Measurements from ENCODE around the gene ESPNL.

Gene ESPNL

DNA sequence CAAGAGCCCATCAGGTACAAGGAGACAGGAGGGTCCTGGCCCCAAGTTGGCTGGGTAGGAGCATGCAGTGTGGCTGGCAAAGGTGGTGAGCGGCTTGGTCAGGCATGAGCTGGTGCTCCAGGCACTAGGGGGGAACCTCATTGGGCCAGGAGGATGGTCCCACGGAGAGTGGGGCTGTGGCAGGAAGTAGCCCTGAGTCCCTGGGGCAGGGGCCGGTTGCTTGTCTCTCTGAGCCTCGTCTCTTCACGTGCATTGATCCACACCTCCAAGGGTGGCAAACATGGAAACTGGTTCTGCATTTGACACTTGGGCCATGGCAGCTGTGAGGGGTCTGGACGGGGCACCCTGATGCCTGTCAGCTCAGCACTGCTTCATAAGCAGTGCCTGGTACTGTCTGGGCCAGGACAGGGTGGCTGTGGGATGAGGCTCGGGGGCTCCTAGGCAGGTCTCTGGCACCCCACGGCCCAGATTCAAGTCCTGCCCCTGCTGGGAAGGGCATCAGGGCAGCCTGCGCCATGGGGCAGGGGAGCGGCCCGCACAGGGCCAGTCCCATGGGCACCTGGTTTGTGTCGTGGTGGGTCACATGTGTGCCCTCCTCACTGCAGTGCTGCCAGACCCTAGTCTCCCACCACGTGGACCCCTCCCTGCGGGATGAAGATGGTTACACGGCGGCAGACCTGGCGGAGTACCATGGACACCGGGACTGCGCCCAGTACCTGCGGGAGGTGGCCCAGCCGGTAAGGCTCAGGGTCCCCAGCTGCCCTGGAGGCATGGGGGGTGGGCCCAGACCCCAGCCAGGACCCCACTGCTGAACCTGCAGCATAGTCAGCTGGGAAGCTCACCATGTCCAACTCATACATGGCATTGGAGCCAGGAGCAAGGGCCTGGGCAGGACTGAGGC is 16.4 kb downstream of the ESPNL start:
- Histone ChIP-seq H3K4me3 (no peak overlapping the region), H3K36me3 (no peaks in the 10 kb centered on the region), H3K4me1 (no peaks in the 10 kb centered on the region), H3K27ac (no peak overlapping the region), H3K9me3 (peaks cover 0 to 7% (median 0%) of the 10 kb centered on the region in 3 donors), H3K27me3 (peaks cover 0 to 50% of the 10 kb centered on the region in 2 donors)
- no peak for DNase-seq
- intact Hi-C loops (cut with DNase I; ENCODE audit: low total_unique reads): no loop called here
- TF ChIP-seq, protein P1, sequence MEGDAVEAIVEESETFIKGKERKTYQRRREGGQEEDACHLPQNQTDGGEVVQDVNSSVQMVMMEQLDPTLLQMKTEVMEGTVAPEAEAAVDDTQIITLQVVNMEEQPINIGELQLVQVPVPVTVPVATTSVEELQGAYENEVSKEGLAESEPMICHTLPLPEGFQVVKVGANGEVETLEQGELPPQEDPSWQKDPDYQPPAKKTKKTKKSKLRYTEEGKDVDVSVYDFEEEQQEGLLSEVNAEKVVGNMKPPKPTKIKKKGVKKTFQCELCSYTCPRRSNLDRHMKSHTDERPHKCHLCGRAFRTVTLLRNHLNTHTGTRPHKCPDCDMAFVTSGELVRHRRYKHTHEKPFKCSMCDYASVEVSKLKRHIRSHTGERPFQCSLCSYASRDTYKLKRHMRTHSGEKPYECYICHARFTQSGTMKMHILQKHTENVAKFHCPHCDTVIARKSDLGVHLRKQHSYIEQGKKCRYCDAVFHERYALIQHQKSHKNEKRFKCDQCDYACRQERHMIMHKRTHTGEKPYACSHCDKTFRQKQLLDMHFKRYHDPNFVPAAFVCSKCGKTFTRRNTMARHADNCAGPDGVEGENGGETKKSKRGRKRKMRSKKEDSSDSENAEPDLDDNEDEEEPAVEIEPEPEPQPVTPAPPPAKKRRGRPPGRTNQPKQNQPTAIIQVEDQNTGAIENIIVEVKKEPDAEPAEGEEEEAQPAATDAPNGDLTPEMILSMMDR (IDR thresholded peaks at IDR 0.05): no peak

DNA sequence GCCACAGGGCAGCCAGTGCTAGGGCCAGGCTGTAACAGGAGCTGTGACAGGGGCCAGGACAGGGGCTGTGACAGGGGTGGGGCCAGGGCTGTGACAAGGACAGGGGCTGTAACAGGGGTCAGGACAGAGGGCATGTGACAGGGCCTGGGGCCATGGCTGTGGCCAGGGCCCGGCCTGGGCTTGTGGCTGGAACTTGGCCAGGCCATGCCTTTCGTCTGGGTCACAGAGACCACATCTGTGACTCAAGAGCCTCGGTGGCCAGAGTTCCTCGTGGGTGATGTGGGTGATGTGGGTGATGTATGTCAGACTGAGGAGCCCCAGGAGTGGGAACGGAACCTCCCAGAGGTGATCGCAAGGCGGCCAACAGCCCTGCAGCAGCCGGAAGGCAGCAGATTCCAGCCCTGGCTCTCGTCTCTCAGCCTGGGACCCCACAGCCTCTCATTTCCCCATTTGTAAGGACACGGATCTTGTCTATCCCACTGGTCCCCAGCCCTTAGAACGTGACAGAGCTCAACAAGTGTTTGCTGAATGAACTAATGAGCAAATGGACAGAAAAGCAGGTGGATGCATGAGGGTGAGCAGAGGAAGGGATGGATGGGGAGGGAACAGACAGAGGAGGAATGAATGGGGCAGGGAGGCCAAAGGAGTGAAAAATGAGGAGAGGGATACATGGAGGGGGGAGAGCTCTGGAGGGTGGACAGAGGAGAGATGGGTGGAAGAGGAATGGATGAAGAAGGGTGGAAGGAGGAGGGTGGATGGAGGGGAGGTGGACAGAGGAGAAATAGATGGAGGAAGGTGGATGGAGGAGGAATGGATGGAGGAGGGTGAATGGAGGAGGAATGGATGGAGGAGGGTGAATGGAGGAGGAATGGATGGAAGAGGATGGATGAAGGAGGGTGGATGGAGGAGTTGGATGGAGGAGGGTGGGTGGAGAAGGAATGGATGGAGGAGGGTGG is 17.3 kb downstream of the ESPNL start:
- TF ChIP-seq, protein P1 (IDR thresholded peaks at IDR 0.05): no peak
- Histone ChIP-seq H3K27ac (no peak overlapping the region), H3K9me3 (peaks cover 0 to 4% (median 0%) of the 10 kb centered on the region in 3 donors), H3K27me3 (peaks cover 0 to 50% of the 10 kb centered on the region in 2 donors), H3K4me1 (no peaks in the 10 kb centered on the region), H3K36me3 (no peaks in the 10 kb centered on the region), H3K4me3 (no peak overlapping the region)
- no peak for DNase-seq
- intact Hi-C loops (cut with DNase I; ENCODE audit: low total_unique reads): no loop called here

DNA sequence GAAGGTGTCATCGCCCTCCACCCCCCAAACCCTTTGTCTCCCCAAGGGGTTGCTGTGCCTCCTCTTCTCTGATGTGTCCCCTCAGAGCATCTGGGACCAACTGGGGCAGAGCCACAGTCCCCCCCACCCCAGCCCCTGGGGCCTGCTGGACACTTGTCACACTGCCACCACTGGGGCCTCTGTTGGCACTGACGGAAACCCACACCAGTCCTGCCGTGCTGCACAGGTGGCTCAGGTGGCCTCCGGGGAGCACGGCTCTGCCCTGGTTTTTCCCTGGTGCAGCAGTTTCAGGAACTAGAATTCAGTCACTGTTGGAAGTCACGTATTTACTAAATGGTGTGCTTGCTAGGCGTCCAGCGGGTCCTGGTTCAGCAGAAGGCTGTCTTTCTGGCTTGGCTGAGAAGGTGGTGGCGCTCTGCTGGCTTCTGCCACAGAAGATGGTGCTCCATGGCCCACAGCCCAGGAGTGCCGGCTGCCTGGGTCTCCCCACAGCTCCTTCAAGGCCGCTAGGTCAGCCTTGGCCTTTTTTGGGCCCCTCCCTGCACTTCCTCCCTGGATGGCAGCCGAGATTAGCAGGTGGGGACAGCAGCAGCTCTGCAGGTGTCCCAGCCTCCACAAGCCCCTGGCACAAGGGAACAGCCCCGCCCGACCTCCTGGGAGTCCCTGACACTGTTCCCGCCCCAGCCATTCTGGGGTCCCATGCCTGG is 19.8 kb downstream of the ESPNL start:
- TF ChIP-seq, protein P1 (IDR thresholded peaks at IDR 0.05): no peak
- Histone ChIP-seq H3K4me1 (no peaks in the 10 kb centered on the region), H3K36me3 (no peaks in the 10 kb centered on the region), H3K27ac (no peak overlapping the region), H3K4me3 (no peak overlapping the region), H3K27me3 (peaks cover 0 to 39% of the 10 kb centered on the region in 2 donors), H3K9me3 (no peaks in the 10 kb centered on the region)
- no peak for DNase-seq
- intact Hi-C loops (cut with DNase I; ENCODE audit: low total_unique reads): no loop called here

DNA sequence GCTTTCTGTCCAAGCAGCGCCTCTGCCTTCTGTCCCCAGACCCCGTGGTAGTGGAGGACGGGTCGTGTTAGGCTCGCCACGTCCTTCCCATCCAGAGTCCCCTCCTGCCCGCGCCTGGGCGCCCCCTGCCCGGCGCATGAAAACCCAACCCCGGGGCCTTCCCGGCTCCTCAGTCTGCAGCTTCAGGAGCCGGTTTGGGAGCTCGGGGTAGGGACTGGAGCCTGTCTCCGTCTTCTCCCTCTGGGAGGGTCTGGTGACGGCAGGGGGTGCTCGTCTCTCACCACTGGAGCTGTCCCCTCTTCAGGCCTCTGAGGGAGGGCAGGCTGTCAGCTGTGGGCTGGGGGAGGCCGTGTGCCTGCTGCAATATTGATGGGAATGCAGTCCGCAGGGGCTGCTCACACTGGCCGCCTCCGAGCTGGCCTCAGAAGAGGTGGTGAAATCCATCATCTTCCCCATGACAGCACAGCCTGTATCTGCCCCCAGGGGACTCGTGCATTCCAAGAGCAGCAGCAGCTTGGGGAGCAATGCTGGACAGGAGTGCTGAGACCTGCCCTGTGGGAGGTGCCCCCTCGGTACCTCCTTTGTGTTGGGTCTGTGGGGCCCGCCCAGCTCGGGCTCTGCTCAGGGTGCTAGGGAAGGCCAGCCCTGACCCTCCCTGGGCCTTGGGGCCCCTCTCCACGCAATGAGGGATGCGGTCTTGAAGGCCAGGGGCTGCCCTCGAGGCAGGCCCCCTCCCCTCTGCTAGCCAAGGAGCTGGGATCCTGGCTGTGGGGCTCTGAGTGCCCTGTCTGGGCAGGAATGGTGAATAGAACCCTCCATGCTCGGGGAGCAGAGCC is 20.5 kb downstream of the ESPNL start:
- no peak for DNase-seq
- Histone ChIP-seq H3K4me3 (no peak overlapping the region), H3K4me1 (no peaks in the 10 kb centered on the region), H3K27me3 (peaks cover 0 to 33% of the 10 kb centered on the region in 2 donors), H3K9me3 (no peaks in the 10 kb centered on the region), H3K36me3 (no peaks in the 10 kb centered on the region), H3K27ac (no peak overlapping the region)
- intact Hi-C loops (cut with DNase I; ENCODE audit: low total_unique reads): no loop called here
- TF ChIP-seq, protein P1 (IDR thresholded peaks at IDR 0.05): no peak
